HG02870 (cell line): ENCODE results near the gene TPD52L1.

Experiments
- ATAC-seq: cut with Tn5 transposase; IDR thresholded peaks from one replicate; pipeline ENCODE4 v1.9.1; 2021; ENCODE audit warnings: mild to moderate bottlenecking, moderate library complexity; ENCODE audit not compliant: unreplicated experiment

Gene TPD52L1

GRCh38 chr6:125173341-125174095 lies 19.9 kb downstream of the TPD52L1 start:
- no peak for ATAC-seq

- no peak for ATAC-seq
Observed at GRCh38 chr6:125174626-125175025, 21.1 kb downstream of the TPD52L1 start.

GRCh38 chr6:125175466-125176048 lies 22.0 kb downstream of the TPD52L1 start:
- ATAC-seq, result no peak

GRCh38 chr6:125182237-125183008 lies 28.9 kb downstream of the TPD52L1 start:
- no peak for ATAC-seq

- ATAC-seq, result no peak
Observed at GRCh38 chr6:125183391-125183790, 29.8 kb downstream of the TPD52L1 start.

- no peak for ATAC-seq
Observed at GRCh38 chr6:125188037-125188436, 34.5 kb downstream of the TPD52L1 start.

GRCh38 chr6:125188594-125189203 lies 35.1 kb downstream of the TPD52L1 start:
- ATAC-seq, result no peak

- no peak for ATAC-seq
Observed at GRCh38 chr6:125189494-125189893, 35.9 kb downstream of the TPD52L1 start.

- ATAC-seq, result no peak
Observed at GRCh38 chr6:125190667-125191066, 37.1 kb downstream of the TPD52L1 start.

- peak; percentile 98 for ATAC-seq
Observed at GRCh38 chr6:125191916-125192609, 38.5 kb downstream of the TPD52L1 start.

- ATAC-seq, result no peak
Observed at GRCh38 chr6:125192610-125192930, 39.0 kb downstream of the TPD52L1 start.

- ATAC-seq, result no peak
Observed at GRCh38 chr6:125193208-125193607, 39.6 kb downstream of the TPD52L1 start.

- ATAC-seq, result no peak
Observed at GRCh38 chr6:125194941-125195340, 41.4 kb downstream of the TPD52L1 start.

GRCh38 chr6:125195526-125195925 lies 42.0 kb downstream of the TPD52L1 start:
- ATAC-seq, result no peak

GRCh38 chr6:125196613-125197012 lies 43.0 kb downstream of the TPD52L1 start:
- no peak for ATAC-seq

GRCh38 chr6:125197795-125198269 lies 44.3 kb downstream of the TPD52L1 start:
- ATAC-seq, result no peak

GRCh38 chr6:125198398-125198937 lies 44.9 kb downstream of the TPD52L1 start:
- no peak for ATAC-seq

GRCh38 chr6:125200941-125201340 lies 47.4 kb downstream of the TPD52L1 start:
- no peak for ATAC-seq

GRCh38 chr6:125201961-125202729 lies 48.6 kb downstream of the TPD52L1 start:
- ATAC-seq, result no peak

- ATAC-seq, result no peak
Observed at GRCh38 chr6:125203395-125203794, 49.8 kb downstream of the TPD52L1 start.
